ENCODE data around the gene STIM2. TPM values are rescaled to one million over a fixed set of nuclear protein-coding genes. Genes with fewer than 3 reads are reported as not detected.

The STIM2 gene
- polyA plus RNA-seq, 1 donor (not counting 4 experiments of a cell fraction or from before 2014, with no cell fraction given), result 20.7 TPM

- Histone ChIP-seq H3K27me3 (ENCODE audit: control insufficient read depth, extremely low read depth, insufficient read depth, low read length) (peaks cover 5% of the 10 kb centered on the region), H2AFZ (ENCODE audit: control insufficient read depth, low read length) (no peak overlapping the region), H3K4me1 (ENCODE audit: control insufficient read depth, extremely low read depth, insufficient read depth, low read length) (no peaks in the 10 kb centered on the region), H3K9me1 (ENCODE audit: control insufficient read depth, extremely low read depth, insufficient read depth, low read length) (no peaks in the 10 kb centered on the region), H4K20me1 (ENCODE audit: control insufficient read depth, extremely low read depth, insufficient read depth, low read length) (no peaks in the 10 kb centered on the region), H3K36me3 (ENCODE audit: control insufficient read depth in 2 of 2, extremely low read depth in 1 of 2, insufficient read depth in 2 of 2, low read length in 2 of 2) (no peaks in the 10 kb centered on the region), H3K4me3 (ENCODE audit: control insufficient read depth in 2 of 3, extremely low read depth in 1 of 3, insufficient read depth in 2 of 3, low read depth in 1 of 3, low read length in 3 of 3) (no peak overlapping the region), H3K4me2 (ENCODE audit: control insufficient read depth, extremely low read depth, insufficient read depth, low read depth, low read length) (no peak overlapping the region), H3K9ac (ENCODE audit: control insufficient read depth, extremely low read depth, insufficient read depth, low read length) (no peak overlapping the region), H3K9me3 (ENCODE audit: control insufficient read depth, low read depth, low read length) (no peaks in the 10 kb centered on the region), H3K79me2 (ENCODE audit: control insufficient read depth, insufficient read depth, low read length) (no peaks in the 10 kb centered on the region), H3K27ac (ENCODE audit: control insufficient read depth, insufficient read depth, low read length) (no peak overlapping the region)
- DNase-seq (ENCODE audit: low read depth, low spot score) (no peak), FAIRE-seq (no peak)
- dilution Hi-C loops (cut with MboI; ENCODE audit: extremely low pct_ligation_motif_present, low sequenced_read_pairs), result no loop called here
- no peak for TF ChIP-seq EZH2 (IDR thresholded peaks at IDR 0.05; ENCODE audit: low read length)
- TF ChIP-seq, protein P1, sequence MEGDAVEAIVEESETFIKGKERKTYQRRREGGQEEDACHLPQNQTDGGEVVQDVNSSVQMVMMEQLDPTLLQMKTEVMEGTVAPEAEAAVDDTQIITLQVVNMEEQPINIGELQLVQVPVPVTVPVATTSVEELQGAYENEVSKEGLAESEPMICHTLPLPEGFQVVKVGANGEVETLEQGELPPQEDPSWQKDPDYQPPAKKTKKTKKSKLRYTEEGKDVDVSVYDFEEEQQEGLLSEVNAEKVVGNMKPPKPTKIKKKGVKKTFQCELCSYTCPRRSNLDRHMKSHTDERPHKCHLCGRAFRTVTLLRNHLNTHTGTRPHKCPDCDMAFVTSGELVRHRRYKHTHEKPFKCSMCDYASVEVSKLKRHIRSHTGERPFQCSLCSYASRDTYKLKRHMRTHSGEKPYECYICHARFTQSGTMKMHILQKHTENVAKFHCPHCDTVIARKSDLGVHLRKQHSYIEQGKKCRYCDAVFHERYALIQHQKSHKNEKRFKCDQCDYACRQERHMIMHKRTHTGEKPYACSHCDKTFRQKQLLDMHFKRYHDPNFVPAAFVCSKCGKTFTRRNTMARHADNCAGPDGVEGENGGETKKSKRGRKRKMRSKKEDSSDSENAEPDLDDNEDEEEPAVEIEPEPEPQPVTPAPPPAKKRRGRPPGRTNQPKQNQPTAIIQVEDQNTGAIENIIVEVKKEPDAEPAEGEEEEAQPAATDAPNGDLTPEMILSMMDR (optimal IDR thresholded peaks at IDR 0.05 in 1 of 3, IDR thresholded peaks at IDR 0.05 in 1 of 3, conservative IDR thresholded peaks at IDR 0.05 in 1 of 3; ENCODE audit: extremely low read depth in 1 of 3, insufficient read depth in 2 of 3, low read length in 3 of 3), result no peak
Measured at GRCh38 chr4:27042411-27042810, 181.8 kb downstream of the STIM2 start.

DNA sequence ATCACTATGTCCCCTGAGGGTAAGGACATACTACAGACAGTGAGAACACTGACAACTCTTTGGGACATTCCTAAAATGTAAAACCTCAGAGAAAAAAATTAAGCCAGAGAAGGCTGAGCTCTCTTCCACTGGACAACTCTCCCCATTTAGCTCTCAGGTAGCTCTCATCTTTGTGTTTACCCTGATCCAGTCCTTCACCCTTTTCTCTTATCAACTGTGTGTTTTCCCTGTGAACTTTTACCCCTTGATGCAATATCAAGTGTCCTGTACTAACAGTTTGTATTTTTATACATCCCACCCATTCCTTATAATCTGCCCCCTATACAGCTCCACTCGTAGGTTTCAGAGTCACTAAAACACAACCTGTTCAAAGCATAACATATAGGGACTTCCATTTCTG lies 182.6 kb downstream of the STIM2 start:
- no peaks in the 10 kb centered on the region for H3K9me3 ChIP-seq (ENCODE audit: control insufficient read depth, low read depth, low read length)
- H3K27ac ChIP-seq (ENCODE audit: control insufficient read depth, insufficient read depth, low read length), result no peak overlapping the region
- H3K36me3 ChIP-seq (ENCODE audit: control insufficient read depth in 2 of 2, extremely low read depth in 1 of 2, insufficient read depth in 2 of 2, low read length in 2 of 2), result no peaks in the 10 kb centered on the region
- TF ChIP-seq, protein P1 (optimal IDR thresholded peaks at IDR 0.05 in 1 of 3, IDR thresholded peaks at IDR 0.05 in 1 of 3, conservative IDR thresholded peaks at IDR 0.05 in 1 of 3; ENCODE audit: extremely low read depth in 1 of 3, insufficient read depth in 2 of 3, low read length in 3 of 3), result no peak
- TF ChIP-seq EZH2 (IDR thresholded peaks at IDR 0.05; ENCODE audit: low read length), result no peak
- FAIRE-seq (no peak), DNase-seq (ENCODE audit: low read depth, low spot score) (no peak)
- no peaks in the 10 kb centered on the region for H3K9me1 ChIP-seq (ENCODE audit: control insufficient read depth, extremely low read depth, insufficient read depth, low read length)
- H4K20me1 ChIP-seq (ENCODE audit: control insufficient read depth, extremely low read depth, insufficient read depth, low read length), result no peaks in the 10 kb centered on the region
- H2AFZ ChIP-seq (ENCODE audit: control insufficient read depth, low read length), result no peak overlapping the region
- no peak overlapping the region for H3K9ac ChIP-seq (ENCODE audit: control insufficient read depth, extremely low read depth, insufficient read depth, low read length)
- no peak overlapping the region for H3K4me3 ChIP-seq (ENCODE audit: control insufficient read depth in 2 of 3, extremely low read depth in 1 of 3, insufficient read depth in 2 of 3, low read depth in 1 of 3, low read length in 3 of 3)
- dilution Hi-C loops (cut with MboI; ENCODE audit: extremely low pct_ligation_motif_present, low sequenced_read_pairs), result no loop called here
- no peaks in the 10 kb centered on the region for H3K79me2 ChIP-seq (ENCODE audit: control insufficient read depth, insufficient read depth, low read length)
- no peaks in the 10 kb centered on the region for H3K4me1 ChIP-seq (ENCODE audit: control insufficient read depth, extremely low read depth, insufficient read depth, low read length)
- H3K27me3 ChIP-seq (ENCODE audit: control insufficient read depth, extremely low read depth, insufficient read depth, low read length), result peaks cover 5% of the 10 kb centered on the region
- H3K4me2 ChIP-seq (ENCODE audit: control insufficient read depth, extremely low read depth, insufficient read depth, low read depth, low read length), result no peak overlapping the region

Data from keratinocyte (primary cell).